Peyer's patch (tissue), 4 donors: ENCODE results near the gene TMEM141.

Experiments
- CTCF ChIP-seq, 6 experiments: fragments of 450-650 bp in 4 of 6; fragments of 200-600 bp in 2 of 6; sonication (generic) in 1 of 6; IDR thresholded peaks; one replicate each; pipeline ENCODE4 v1.5.1; 2017 to 2019; ENCODE audit warnings: antibody characterized with exemption in 6 of 6, mild to moderate bottlenecking in 3 of 6, moderate library complexity in 1 of 6
- POLR2A ChIP-seq, 2 donors: fragments of 450-650 bp; IDR thresholded peaks; one replicate each; pipeline ENCODE4 v1.5.1; 2017; ENCODE audit warnings: antibody characterized with exemption in 2 of 2, mild to moderate bottlenecking in 2 of 2, moderate library complexity in 2 of 2

GRCh38 chr9:136747161-136748060 is 43.7 kb upstream of the TMEM141 start:
- TF ChIP-seq POLR2A (IDR thresholded peaks at IDR 0.05), result no peak
- TF ChIP-seq CTCF (IDR thresholded peaks at IDR 0.05), result no peak
